Parathyroid adenoma (tissue), 2 donors: Measurements from ENCODE around the gene SOCS7.

Experiments
- H2AFZ ChIP-seq: fragments of 300-600 bp; sonication (generic); one replicate; pipeline ENCODE4 v1.7.0; 2017; ENCODE audit warnings: antibody characterized with exemption, mild to moderate bottlenecking
- H3K27ac ChIP-seq: fragments of 300-600 bp; sonication (generic); one replicate; pipeline ENCODE4 v1.7.0; 2017
- H3K27me3 ChIP-seq: fragments of 300-600 bp; sonication (generic); one replicate; pipeline ENCODE4 v1.7.0; 2017; ENCODE audit warnings: low read length; ENCODE audit not compliant: control insufficient read depth, insufficient read depth
- H3K36me3 ChIP-seq: fragments of 300-600 bp; sonication (generic); one replicate; pipeline ENCODE4 v1.7.0; 2017; ENCODE audit warnings: low read length; ENCODE audit not compliant: control insufficient read depth, insufficient read depth
- H3K4me1 ChIP-seq: fragments of 300-600 bp; sonication (generic); one replicate; pipeline ENCODE4 v1.7.0; 2017; ENCODE audit warnings: control low read depth
- H3K4me2 ChIP-seq: fragments of 300-600 bp; sonication (generic); one replicate; pipeline ENCODE4 v1.7.0; 2017; ENCODE audit warnings: low read length
- H3K4me3 ChIP-seq: fragments of 300-600 bp; sonication (generic); one replicate; pipeline ENCODE4 v1.7.0; 2017; ENCODE audit warnings: low read depth, low read length
- H3K79me2 ChIP-seq: fragments of 300-600 bp; sonication (generic); one replicate; pipeline ENCODE4 v1.7.0; 2017; ENCODE audit warnings: control low read depth
- H3K9ac ChIP-seq: fragments of 300-600 bp; sonication (generic); one replicate; pipeline ENCODE4 v1.7.0; 2017; ENCODE audit warnings: mild to moderate bottlenecking
- H3K9me3 ChIP-seq: fragments of 300-600 bp; sonication (generic); one replicate; pipeline ENCODE4 v1.7.0; 2017; ENCODE audit warnings: low read length; ENCODE audit not compliant: control insufficient read depth
- TF ChIP-seq, protein P1 (sequence below): fragments of 300-600 bp; sonication (generic); IDR thresholded peaks from one replicate; pipeline ENCODE4 v1.7.0; 2017; ENCODE audit warnings: antibody characterized with exemption, mild to moderate bottlenecking
- donor health status: primary hyperparathyroidism.

SOCS7 gene

GRCh38 chr17:38329284-38329683 is 22.4 kb upstream of the SOCS7 start:
- TF ChIP-seq, protein P1, sequence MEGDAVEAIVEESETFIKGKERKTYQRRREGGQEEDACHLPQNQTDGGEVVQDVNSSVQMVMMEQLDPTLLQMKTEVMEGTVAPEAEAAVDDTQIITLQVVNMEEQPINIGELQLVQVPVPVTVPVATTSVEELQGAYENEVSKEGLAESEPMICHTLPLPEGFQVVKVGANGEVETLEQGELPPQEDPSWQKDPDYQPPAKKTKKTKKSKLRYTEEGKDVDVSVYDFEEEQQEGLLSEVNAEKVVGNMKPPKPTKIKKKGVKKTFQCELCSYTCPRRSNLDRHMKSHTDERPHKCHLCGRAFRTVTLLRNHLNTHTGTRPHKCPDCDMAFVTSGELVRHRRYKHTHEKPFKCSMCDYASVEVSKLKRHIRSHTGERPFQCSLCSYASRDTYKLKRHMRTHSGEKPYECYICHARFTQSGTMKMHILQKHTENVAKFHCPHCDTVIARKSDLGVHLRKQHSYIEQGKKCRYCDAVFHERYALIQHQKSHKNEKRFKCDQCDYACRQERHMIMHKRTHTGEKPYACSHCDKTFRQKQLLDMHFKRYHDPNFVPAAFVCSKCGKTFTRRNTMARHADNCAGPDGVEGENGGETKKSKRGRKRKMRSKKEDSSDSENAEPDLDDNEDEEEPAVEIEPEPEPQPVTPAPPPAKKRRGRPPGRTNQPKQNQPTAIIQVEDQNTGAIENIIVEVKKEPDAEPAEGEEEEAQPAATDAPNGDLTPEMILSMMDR: no peak
- H3K36me3 ChIP-seq: no peaks in the 10 kb centered on the region
- H3K4me2 ChIP-seq: no peak overlapping the region
- no peak overlapping the region for H2AFZ ChIP-seq
- no peaks in the 10 kb centered on the region for H3K27me3 ChIP-seq
- H3K79me2 ChIP-seq: no peaks in the 10 kb centered on the region
- H3K9ac ChIP-seq: no peak overlapping the region
- H3K9me3 ChIP-seq: no peaks in the 10 kb centered on the region
- no peak overlapping the region for H3K4me3 ChIP-seq
- H3K4me1 ChIP-seq: peaks cover 34% of the 10 kb centered on the region
- H3K27ac ChIP-seq: no peak overlapping the region

GRCh38 chr17:38329808-38330730 is 21.6 kb upstream of the SOCS7 start:
- Histone ChIP-seq H3K4me2 (no peak overlapping the region), H3K4me3 (no peak overlapping the region), H3K9me3 (no peaks in the 10 kb centered on the region), H3K27ac (no peak overlapping the region), H3K27me3 (no peaks in the 10 kb centered on the region), H3K36me3 (no peaks in the 10 kb centered on the region), H3K9ac (no peak overlapping the region), H3K4me1 (peaks cover 27% of the 10 kb centered on the region), H2AFZ (no peak overlapping the region), H3K79me2 (no peaks in the 10 kb centered on the region)
- TF ChIP-seq, protein P1: no peak

GRCh38 chr17:38330941-38331411 is 20.7 kb upstream of the SOCS7 start:
- no peaks in the 10 kb centered on the region for H3K79me2 ChIP-seq
- no peaks in the 10 kb centered on the region for H3K9me3 ChIP-seq
- H3K9ac ChIP-seq: no peak overlapping the region
- TF ChIP-seq, protein P1: no peak
- no peaks in the 10 kb centered on the region for H3K27me3 ChIP-seq
- no peak overlapping the region for H3K4me3 ChIP-seq
- peaks cover 25% of the 10 kb centered on the region for H3K4me1 ChIP-seq
- H3K4me2 ChIP-seq: no peak overlapping the region
- no peak overlapping the region for H2AFZ ChIP-seq
- no peak overlapping the region for H3K27ac ChIP-seq
- no peaks in the 10 kb centered on the region for H3K36me3 ChIP-seq

DNA sequence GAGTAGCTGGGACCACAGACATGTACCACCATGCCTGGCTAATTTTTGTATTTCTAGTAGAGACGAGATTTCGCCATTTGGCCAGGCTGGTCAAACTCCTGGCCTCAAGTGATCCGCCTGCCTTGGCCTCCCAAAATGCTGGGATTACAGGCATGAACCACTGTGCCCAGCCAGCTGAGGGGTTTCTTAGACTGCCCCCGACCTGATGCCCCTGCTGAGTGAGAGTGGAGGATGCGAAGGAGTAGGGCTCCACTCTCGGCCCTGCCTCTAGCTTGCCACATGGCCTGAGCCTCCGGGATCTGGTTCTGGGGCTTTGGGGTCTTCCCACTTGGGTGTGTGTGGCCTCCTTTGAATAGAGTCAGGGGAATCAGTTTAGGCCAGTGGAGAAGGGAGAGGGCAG is 18.9 kb upstream of the SOCS7 start:
- Histone ChIP-seq H3K4me3 (no peak overlapping the region), H3K4me2 (no peak overlapping the region), H3K4me1 (peaks cover 7% of the 10 kb centered on the region), H3K36me3 (no peaks in the 10 kb centered on the region), H3K79me2 (no peaks in the 10 kb centered on the region), H3K27me3 (no peaks in the 10 kb centered on the region), H2AFZ (no peak overlapping the region), H3K9me3 (no peaks in the 10 kb centered on the region), H3K27ac (no peak overlapping the region), H3K9ac (no peak overlapping the region)
- TF ChIP-seq, protein P1: no peak
